H9 (cell line): ENCODE data around the gene ACOT7. TPM values are rescaled to one million over a fixed set of nuclear protein-coding genes. Genes with fewer than 3 reads are reported as not detected.

Experiments used
- DNase-seq: peaks from one replicate; pipeline ENCODE4 v3.0.0-alpha.2; 2017
- H2AFZ ChIP-seq: one replicate; pipeline ENCODE4 v1.6.1; 2013; ENCODE audit warnings: mild to moderate bottlenecking, low read length, control low read depth, moderate library complexity
- H2AK5ac ChIP-seq: 2 replicates; pipeline ENCODE4 v1.6.1; 2013; ENCODE audit warnings: low read length, control low read depth, mixed read lengths; ENCODE audit not compliant: insufficient read length
- H2BK120ac ChIP-seq: one replicate; pipeline ENCODE4 v1.6.1; 2013; ENCODE audit warnings: low read depth, mild to moderate bottlenecking, low read length, control low read depth, inconsistent platforms; ENCODE audit not compliant: poor library complexity, severe bottlenecking
- H2BK12ac ChIP-seq: 2 replicates; pipeline ENCODE4 v1.6.1; 2013; ENCODE audit warnings: low read length, control low read depth, mixed read lengths, low read depth; ENCODE audit not compliant: insufficient read length
- H2BK15ac ChIP-seq: 2 replicates; pipeline ENCODE4 v1.6.1; 2013; ENCODE audit warnings: low read depth, low read length, control low read depth
- H2BK20ac ChIP-seq: one replicate; pipeline ENCODE4 v1.6.1; 2013; ENCODE audit warnings: low read depth, mild to moderate bottlenecking, low read length, control low read depth, inconsistent platforms; ENCODE audit not compliant: poor library complexity, severe bottlenecking
- H2BK5ac ChIP-seq: 2 replicates; pipeline ENCODE4 v1.6.1; 2013; ENCODE audit warnings: low read length, control low read depth, mixed read lengths; ENCODE audit not compliant: insufficient read length
- H3K14ac ChIP-seq: 2 replicates; pipeline ENCODE4 v1.6.1; 2013; ENCODE audit warnings: low read length, control low read depth; ENCODE audit not compliant: insufficient read depth
- H3K18ac ChIP-seq: 2 replicates; pipeline ENCODE4 v1.6.1; 2013; ENCODE audit warnings: low read depth, mild to moderate bottlenecking, mixed read lengths, low read length, control low read depth; ENCODE audit not compliant: insufficient read length
- H3K23ac ChIP-seq: 2 replicates; pipeline ENCODE4 v1.6.1; 2013; ENCODE audit warnings: low read length, control low read depth, mixed read lengths, low read depth; ENCODE audit not compliant: insufficient read length
- H3K23me2 ChIP-seq: 2 replicates; pipeline ENCODE4 v1.6.1; 2013; ENCODE audit warnings: low read depth, mild to moderate bottlenecking, mixed read lengths, low read length, control low read depth; ENCODE audit not compliant: insufficient read length, poor library complexity, severe bottlenecking
- H3K27ac ChIP-seq: 2 replicates; pipeline ENCODE4 v1.5.1; 2013; ENCODE audit warnings: low read length, control low read depth, mixed read lengths, low read depth; ENCODE audit not compliant: insufficient read length
- H3K27me3 ChIP-seq: 2 replicates; pipeline ENCODE4 v1.6.1; 2013; ENCODE audit warnings: low read length, control low read depth, inconsistent platforms; ENCODE audit not compliant: insufficient read depth
- H3K4ac ChIP-seq: 2 replicates; pipeline ENCODE4 v1.6.1; 2013; ENCODE audit warnings: low read depth, mild to moderate bottlenecking, control low read depth, inconsistent platforms, low read length, moderate library complexity
- H3K4me1 ChIP-seq: 2 replicates; pipeline ENCODE4 v1.6.1; 2013; ENCODE audit warnings: low read length, control low read depth, inconsistent platforms; ENCODE audit not compliant: insufficient read depth
- H3K4me2 ChIP-seq: 2 replicates; pipeline ENCODE4 v1.6.1; 2013; ENCODE audit warnings: low read length, control low read depth, mixed read lengths; ENCODE audit not compliant: insufficient read length, insufficient read depth
- H3K56ac ChIP-seq: 2 replicates; pipeline ENCODE4 v1.6.1; 2013; ENCODE audit warnings: low read depth, mild to moderate bottlenecking, mixed read lengths, low read length, control low read depth; ENCODE audit not compliant: insufficient read length
- H3K79me1 ChIP-seq: 2 replicates; pipeline ENCODE4 v1.6.1; 2013; ENCODE audit warnings: low read depth, mild to moderate bottlenecking, moderate library complexity, low read length, control low read depth, inconsistent platforms; ENCODE audit not compliant: insufficient read depth, poor library complexity, severe bottlenecking
- H3K79me2 ChIP-seq: 2 replicates; pipeline ENCODE4 v1.6.1; 2013; ENCODE audit warnings: low read length, control low read depth, inconsistent platforms; ENCODE audit not compliant: insufficient read depth
- H3K9ac ChIP-seq: 2 replicates; pipeline ENCODE4 v1.6.1; 2013; ENCODE audit warnings: low read length, control low read depth, mixed read lengths; ENCODE audit not compliant: insufficient read length; ENCODE audit errors: extremely low read depth
- H3K9me3 ChIP-seq: one replicate; pipeline ENCODE4 v1.6.1; 2013; ENCODE audit warnings: low read depth, low read length, inconsistent platforms; ENCODE audit not compliant: control insufficient read depth
- H3T11ph ChIP-seq: one replicate; pipeline ENCODE4 v1.6.1; 2013; ENCODE audit warnings: mild to moderate bottlenecking, low read length, control low read depth, inconsistent platforms
- H4K20me1 ChIP-seq: one replicate; pipeline ENCODE4 v1.6.1; 2013; ENCODE audit not compliant: control insufficient read depth, insufficient read length, insufficient read depth
- H4K5ac ChIP-seq: 2 replicates; pipeline ENCODE4 v1.6.1; 2013; ENCODE audit warnings: low read depth, mild to moderate bottlenecking, mixed read lengths, low read length, control low read depth; ENCODE audit not compliant: insufficient read length
- H4K8ac ChIP-seq: replicated peaks from 2 replicates; pipeline ENCODE4 v1.6.1; 2013; ENCODE audit warnings: low read length, control low read depth, mixed read lengths, low read depth; ENCODE audit not compliant: insufficient read length
- H4K91ac ChIP-seq: 2 replicates; pipeline ENCODE4 v1.6.1; 2013; ENCODE audit warnings: low read depth, mild to moderate bottlenecking, moderate library complexity, mixed read lengths, low read length, control low read depth; ENCODE audit not compliant: insufficient read length
- H3K27ac Mint-ChIP-seq, 3 experiments: 2 replicates in 2 of 3; 3 replicates in 1 of 3; pipeline ENCODE4 v1.8.0; 2020 to 2021; ENCODE audit warnings: mixed read lengths in 3 of 3, mild to moderate bottlenecking in 1 of 3, moderate library complexity in 1 of 3
- H3K27me3 Mint-ChIP-seq: 2 replicates; pipeline ENCODE4 v1.8.0; 2021; ENCODE audit warnings: low read depth, mild to moderate bottlenecking, moderate library complexity, mixed read lengths
- H3K36me3 Mint-ChIP-seq, 3 experiments: 2 replicates in 2 of 3; 3 replicates in 1 of 3; pipeline ENCODE4 v1.8.0; 2020 to 2021; ENCODE audit warnings: low read depth in 3 of 3, mixed read lengths in 3 of 3; ENCODE audit not compliant: insufficient read depth in 1 of 3
- H3K4me1 Mint-ChIP-seq, 2 experiments: 2 replicates each; pipeline ENCODE4 v1.8.0; 2020; ENCODE audit warnings: mixed read lengths in 2 of 2
- H3K4me3 Mint-ChIP-seq, 2 experiments: 2 replicates in 1 of 2; 3 replicates in 1 of 2; pipeline ENCODE4 v1.8.0; 2020 to 2021; ENCODE audit warnings: mild to moderate bottlenecking in 2 of 2, mixed read lengths in 2 of 2, moderate library complexity in 1 of 2
- H3K9me3 Mint-ChIP-seq, 2 experiments: 2 replicates in 1 of 2; 3 replicates in 1 of 2; pipeline ENCODE4 v1.8.0; 2020; ENCODE audit warnings: mild to moderate bottlenecking in 2 of 2, mixed read lengths in 2 of 2, moderate library complexity in 1 of 2
- WGBS: extraction: QIAGEN DNeasy Blood & Tissue Kit; methylation state at CpG from one replicate; pipeline ENCODE4 v1.1.7; 2013; ENCODE audit warnings: missing lambda C conversion rate, low lambda C conversion rate, mixed read lengths; ENCODE audit not compliant: insufficient read length; ENCODE audit errors: extremely low coverage; 5-methylcytosine and 5-hydroxymethylcytosine counted together
- total RNA-seq: library from RNA; stranded (reverse); gene quantifications from 2 replicates; pipeline ENCODE4 v1.2.1, GENCODE V29; 2021
- TF ChIP-seq, protein P1 (sequence below): fragments of 200-600 bp; sonication (generic); conservative IDR thresholded peaks from 3 replicates; pipeline ENCODE4 v1.8.0; 2021; ENCODE audit warnings: antibody characterized with exemption, mild to moderate bottlenecking

ACOT7 gene
- total RNA-seq, 1 experiment from 2014 or later: 87.4 TPM

- Histone ChIP-seq H3K4ac (no peak overlapping the region), H3T11ph (no peak overlapping the region), H2AK5ac (no peak overlapping the region), H3K79me2 (no peaks in the 10 kb centered on the region), H3K27me3 (no peaks in the 10 kb centered on the region), H2BK15ac (no peak overlapping the region), H2BK20ac (no peak overlapping the region), H2BK120ac (no peak overlapping the region), H3K23me2 (no peaks in the 10 kb centered on the region), H3K9ac (no peak overlapping the region), H4K8ac (no peak overlapping the region), H3K79me1 (no peaks in the 10 kb centered on the region), H3K18ac (no peak overlapping the region), H3K56ac (no peak overlapping the region), H3K4me2 (no peak overlapping the region), H2AFZ (no peak overlapping the region), H4K5ac (no peak overlapping the region), H3K27ac (no peak overlapping the region), H3K4me1 (no peaks in the 10 kb centered on the region), H2BK12ac (no peak overlapping the region), H2BK5ac (no peak overlapping the region), H3K23ac (no peak overlapping the region), H4K20me1 (no peaks in the 10 kb centered on the region), H3K14ac (no peak overlapping the region), H4K91ac (no peak overlapping the region), H3K9me3 (no peaks in the 10 kb centered on the region)
- Mint-ChIP-seq H3K4me3 (no peak overlapping the region), H3K27me3 (no peaks in the 10 kb centered on the region; the same call in 1 of the 2 replicates), H3K4me1 (no peaks in the 10 kb centered on the region), H3K9me3 (no peaks in the 10 kb centered on the region), H3K27ac (peak overlapping the region in 1 of 3 experiments; percentile 35; a peak in 2 of 7 replicates), H3K36me3 (peaks cover 12 to 36% (median 26%) of the 10 kb centered on the region in 3 experiments)
- TF ChIP-seq, protein P1, sequence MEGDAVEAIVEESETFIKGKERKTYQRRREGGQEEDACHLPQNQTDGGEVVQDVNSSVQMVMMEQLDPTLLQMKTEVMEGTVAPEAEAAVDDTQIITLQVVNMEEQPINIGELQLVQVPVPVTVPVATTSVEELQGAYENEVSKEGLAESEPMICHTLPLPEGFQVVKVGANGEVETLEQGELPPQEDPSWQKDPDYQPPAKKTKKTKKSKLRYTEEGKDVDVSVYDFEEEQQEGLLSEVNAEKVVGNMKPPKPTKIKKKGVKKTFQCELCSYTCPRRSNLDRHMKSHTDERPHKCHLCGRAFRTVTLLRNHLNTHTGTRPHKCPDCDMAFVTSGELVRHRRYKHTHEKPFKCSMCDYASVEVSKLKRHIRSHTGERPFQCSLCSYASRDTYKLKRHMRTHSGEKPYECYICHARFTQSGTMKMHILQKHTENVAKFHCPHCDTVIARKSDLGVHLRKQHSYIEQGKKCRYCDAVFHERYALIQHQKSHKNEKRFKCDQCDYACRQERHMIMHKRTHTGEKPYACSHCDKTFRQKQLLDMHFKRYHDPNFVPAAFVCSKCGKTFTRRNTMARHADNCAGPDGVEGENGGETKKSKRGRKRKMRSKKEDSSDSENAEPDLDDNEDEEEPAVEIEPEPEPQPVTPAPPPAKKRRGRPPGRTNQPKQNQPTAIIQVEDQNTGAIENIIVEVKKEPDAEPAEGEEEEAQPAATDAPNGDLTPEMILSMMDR: no peak
- DNase-seq: no peak
- no CpG with 5 or more reads among the region's 12 CpGs for WGBS
Measured at GRCh38 chr1:6328696-6329095, 64.9 kb downstream of the ACOT7 start.
